Mammary epithelial cell (primary cell): ENCODE data around the gene SRR.

Experiments
- EZH2 ChIP-seq: IDR thresholded peaks from 2 replicates; pipeline ENCODE4 v1.6.1; 2012; ENCODE audit warnings: low read length, inconsistent platforms, borderline replicate concordance
- TF ChIP-seq, protein P1 (sequence below), 2 donors: IDR thresholded peaks in 1 of 2; conservative IDR thresholded peaks in 1 of 2; 2 replicates each; pipeline ENCODE4 v1.5.1; 2011 to 2012; ENCODE audit warnings: inconsistent platforms in 2 of 2, low read length in 2 of 2, mild to moderate bottlenecking in 2 of 2, control low read depth in 1 of 2, low read depth in 1 of 2; ENCODE audit not compliant: insufficient read depth in 1 of 2; ENCODE audit errors: extremely low read depth in 1 of 2

DNA sequence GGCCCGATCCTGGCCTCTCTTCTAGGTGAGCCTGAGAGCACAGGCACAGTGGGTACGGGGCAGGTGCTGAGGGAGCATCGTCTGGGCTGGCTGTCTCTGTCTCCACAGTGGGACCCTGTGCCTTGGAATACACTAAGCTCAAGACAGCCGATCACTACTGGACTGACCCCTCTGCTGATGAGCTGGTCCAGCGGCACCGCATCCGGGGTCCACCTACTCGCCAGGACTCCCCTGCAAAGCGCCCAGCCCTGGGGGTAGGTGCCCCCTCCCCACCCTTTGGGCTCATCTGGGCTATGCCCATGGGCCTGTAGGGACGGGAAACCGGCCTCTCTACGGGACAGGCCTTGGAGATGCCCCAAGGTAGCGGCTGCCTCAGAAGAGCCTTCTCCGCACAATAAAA is 59.1 kb downstream of the SRR start:
- TF ChIP-seq, protein P1, sequence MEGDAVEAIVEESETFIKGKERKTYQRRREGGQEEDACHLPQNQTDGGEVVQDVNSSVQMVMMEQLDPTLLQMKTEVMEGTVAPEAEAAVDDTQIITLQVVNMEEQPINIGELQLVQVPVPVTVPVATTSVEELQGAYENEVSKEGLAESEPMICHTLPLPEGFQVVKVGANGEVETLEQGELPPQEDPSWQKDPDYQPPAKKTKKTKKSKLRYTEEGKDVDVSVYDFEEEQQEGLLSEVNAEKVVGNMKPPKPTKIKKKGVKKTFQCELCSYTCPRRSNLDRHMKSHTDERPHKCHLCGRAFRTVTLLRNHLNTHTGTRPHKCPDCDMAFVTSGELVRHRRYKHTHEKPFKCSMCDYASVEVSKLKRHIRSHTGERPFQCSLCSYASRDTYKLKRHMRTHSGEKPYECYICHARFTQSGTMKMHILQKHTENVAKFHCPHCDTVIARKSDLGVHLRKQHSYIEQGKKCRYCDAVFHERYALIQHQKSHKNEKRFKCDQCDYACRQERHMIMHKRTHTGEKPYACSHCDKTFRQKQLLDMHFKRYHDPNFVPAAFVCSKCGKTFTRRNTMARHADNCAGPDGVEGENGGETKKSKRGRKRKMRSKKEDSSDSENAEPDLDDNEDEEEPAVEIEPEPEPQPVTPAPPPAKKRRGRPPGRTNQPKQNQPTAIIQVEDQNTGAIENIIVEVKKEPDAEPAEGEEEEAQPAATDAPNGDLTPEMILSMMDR (conservative IDR thresholded peaks at IDR 0.05 in 1 of 2, IDR thresholded peaks at IDR 0.05 in 1 of 2; ENCODE audit: extremely low read depth in 1 of 2, insufficient read depth in 1 of 2, low read depth in 1 of 2, low read length in 2 of 2): no peak
- no peak for TF ChIP-seq EZH2
